ENCODE results near the gene POP4. TPM values are rescaled to one million over a fixed set of nuclear protein-coding genes. Genes with fewer than 3 reads are reported as not detected.

POP4 gene
- total and polyA plus RNA-seq, 10 of the 15 experiments (the other 5 are each of a cell fraction or from before 2014, with no cell fraction given): 52.1 to 231 (median 118) TPM

- Histone ChIP-seq H3K27me3 (replicated peaks in 1 of 2; ENCODE audit: control insufficient read depth in 2 of 2, insufficient read depth in 2 of 2, low read length in 1 of 2) (no peaks in the 10 kb centered on the region), H3K4me3 (no peak overlapping the region), H3K4me2 (ENCODE audit: control insufficient read depth, insufficient read depth) (no peak overlapping the region), H3K79me2 (ENCODE audit: control insufficient read depth, insufficient read depth, low read length) (no peaks in the 10 kb centered on the region), H3K9me3 (replicated peaks; ENCODE audit: control insufficient read depth, insufficient read depth, low read length) (no peaks in the 10 kb centered on the region), H3K4me1 (ENCODE audit: control insufficient read depth, insufficient read depth, low read length) (no peaks in the 10 kb centered on the region), H3K9ac (ENCODE audit: control insufficient read depth, insufficient read depth, low read length) (no peak overlapping the region), H2AFZ (ENCODE audit: control insufficient read depth, low read depth, low read length) (no peak overlapping the region), H3K36me3 (ENCODE audit: control insufficient read depth in 2 of 2, insufficient read depth in 2 of 2, low read length in 1 of 2) (no peaks in the 10 kb centered on the region), H4K20me1 (ENCODE audit: control insufficient read depth, insufficient read depth) (no peaks in the 10 kb centered on the region), H3K27ac (ENCODE audit: control insufficient read depth, insufficient read depth) (no peak overlapping the region)
- in situ Hi-C loops (cut with MboI): no loop called here
- CTCF ChIA-PET: no interaction called here
- ATAC-seq (no peak), FAIRE-seq (no peak), DNase-seq (ENCODE audit: low read depth, low spot score) (no peak)
- RAD21 ChIA-PET (ENCODE audit: unreplicated experiment): no interaction called here
- intact Hi-C loops (cut with micrococcal nuclease; ENCODE audit: unreplicated experiment): no loop called here
- no peak for TF ChIP-seq ATF3 (IDR thresholded peaks at IDR 0.05; ENCODE audit: borderline replicate concordance, extremely low read depth, low read depth, low read length)
- TF ChIP-seq POU2F2 (IDR thresholded peaks at IDR 0.05; ENCODE audit: borderline replicate concordance, low read depth, low read length): no peak
- TF ChIP-seq MLLT1 (IDR thresholded peaks at IDR 0.05): no peak
- TF ChIP-seq MAX (IDR thresholded peaks at IDR 0.05; ENCODE audit: low read depth, low read length): no peak
- TF ChIP-seq KLF5 (IDR thresholded peaks at IDR 0.05; ENCODE audit: partially characterized antibody): no peak
- no peak for TF ChIP-seq USF2 (IDR thresholded peaks at IDR 0.05; ENCODE audit: borderline replicate concordance, low read depth, low read length)
- no peak for TF ChIP-seq ZBTB4 (CRISPR knock-in tag; IDR thresholded peaks at IDR 0.05)
- TF ChIP-seq GABPA (IDR thresholded peaks at IDR 0.05; ENCODE audit: low read depth): no peak
- no peak for TF ChIP-seq RAD51 (IDR thresholded peaks at IDR 0.05)
- BruUV-seq (replicated peaks): no TSS peak
- 59% methylated on average over 5 of the region's 5 CpGs for WGBS (ENCODE audit: insufficient coverage, insufficient replicate concordance, low lambda C conversion rate, missing lambda C conversion rate)
- SMC1A ChIA-PET (ENCODE audit: uncharacterized antibody, unreplicated experiment): no interaction called here
- POLR2A ChIA-PET: no interaction called here
These were observed 23.9 kb downstream of the POP4 start for GRCh38 chr19:29629836-29630534.
